ENCODE data around the gene SLC10A2.

SLC10A2 gene

GRCh38 chr13:103044056-103044455, 22.2 kb downstream of the SLC10A2 start:
- DNase-seq = no peak

DNA sequence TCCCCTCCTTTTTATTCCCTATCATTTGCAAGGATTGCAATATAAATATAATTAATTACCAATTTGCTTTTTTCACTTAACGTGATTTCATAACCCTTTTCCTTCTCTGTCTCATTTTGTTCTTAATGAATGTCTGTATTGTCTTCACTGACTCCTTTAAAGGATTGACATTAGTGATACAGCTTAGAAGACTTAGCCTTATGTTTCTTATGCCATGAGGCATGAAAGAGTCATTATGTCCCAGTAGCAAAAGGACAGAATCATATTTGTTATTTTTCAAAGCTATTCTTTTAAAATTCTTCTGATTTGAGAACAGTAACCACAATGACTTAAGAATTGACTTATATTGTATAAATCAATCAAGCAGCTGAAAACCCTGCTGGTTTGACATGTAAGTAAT, 26.2 kb downstream of the SLC10A2 start:
- no peak for DNase-seq

DNA sequence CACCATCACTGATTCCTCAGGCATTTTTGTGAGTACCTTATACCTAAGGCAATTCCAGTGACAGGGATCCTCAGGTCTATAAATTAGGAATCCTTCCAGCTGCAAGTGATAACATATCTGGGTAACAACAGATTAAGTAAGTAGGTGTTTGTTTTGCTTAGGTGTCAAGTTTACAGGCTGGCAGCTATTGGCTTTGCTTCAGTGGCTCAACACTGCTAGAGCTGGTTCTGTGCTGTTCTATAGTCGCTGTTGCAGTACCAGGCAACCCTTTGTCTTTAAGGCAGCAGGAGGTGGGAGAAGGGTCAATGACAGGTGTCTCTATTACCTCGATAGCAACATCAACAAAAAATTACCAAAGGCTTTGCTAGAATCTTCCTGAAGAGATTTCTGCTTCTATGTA, 27.0 kb downstream of the SLC10A2 start:
- no peak for DNase-seq

GRCh38 chr13:103036268-103036667, 29.9 kb downstream of the SLC10A2 start:
- DNase-seq = no peak

DNA sequence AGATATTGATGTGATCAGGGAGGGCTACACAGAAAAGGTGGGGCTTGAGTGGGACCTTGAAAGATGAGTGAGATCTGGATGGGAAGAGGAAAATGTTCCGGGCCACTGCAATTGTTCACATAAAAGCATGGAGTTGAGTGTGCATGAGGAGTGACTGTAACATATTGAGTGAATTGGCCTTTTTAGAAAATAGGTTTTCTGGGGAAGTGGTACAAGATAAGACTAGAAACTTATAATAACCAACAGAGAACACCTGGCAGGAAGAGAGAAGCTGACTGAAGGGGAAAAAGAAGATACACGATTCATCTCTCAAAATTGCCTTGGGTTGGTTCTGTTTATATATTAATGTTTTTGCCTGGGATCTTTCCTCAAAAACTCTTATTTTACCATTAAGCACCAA, 32.2 kb downstream of the SLC10A2 start:
- DNase-seq = no peak

DNA sequence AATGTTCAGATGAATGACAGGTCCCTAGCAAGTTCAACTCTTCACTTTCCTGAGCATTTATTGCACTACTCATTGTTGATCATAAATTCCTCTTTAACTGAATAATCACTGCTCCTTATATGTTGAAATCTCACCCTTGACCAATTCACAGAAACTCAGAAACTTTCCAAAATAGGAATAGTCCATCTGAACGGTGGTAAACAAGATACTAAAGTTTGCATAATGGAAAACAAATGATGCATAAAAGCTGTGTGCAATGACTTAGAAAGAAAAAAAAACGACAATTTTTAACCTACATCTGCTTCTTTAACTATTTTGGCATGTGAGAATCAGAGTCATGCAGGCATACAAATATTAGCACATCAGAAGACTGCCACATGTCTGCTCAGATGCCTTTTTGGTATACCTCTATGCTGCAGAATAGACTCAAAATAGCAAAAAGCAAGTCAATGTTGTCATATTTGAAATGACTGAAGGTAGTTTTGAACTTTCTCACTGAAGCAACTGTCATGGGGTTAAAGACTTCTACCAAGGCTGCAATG, 34.8 kb downstream of the SLC10A2 start:
- DNase-seq = no peak

GRCh38 chr13:103030776-103031175, 35.4 kb downstream of the SLC10A2 start:
- no peak for DNase-seq

DNA sequence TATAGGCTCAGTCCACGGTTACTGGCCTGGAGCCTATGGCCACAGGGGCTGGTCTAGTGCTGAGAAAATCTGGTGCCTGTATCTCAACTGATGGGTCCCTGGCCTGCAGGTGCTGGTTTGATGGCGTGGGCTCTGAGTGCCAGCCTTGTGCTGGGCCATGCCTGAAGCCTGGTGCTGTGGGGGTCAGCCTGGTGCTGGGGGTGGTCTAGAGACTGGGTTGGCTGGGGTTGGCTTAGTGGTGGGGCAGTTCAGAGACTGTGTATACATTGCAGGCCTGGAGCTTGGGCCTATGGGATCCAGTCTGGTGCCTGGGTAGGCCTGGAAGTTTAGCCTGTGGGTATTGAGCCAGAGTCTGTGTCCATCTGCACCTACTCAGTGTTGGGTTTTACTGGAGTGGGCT, 36.4 kb downstream of the SLC10A2 start:
- DNase-seq = no peak

DNA sequence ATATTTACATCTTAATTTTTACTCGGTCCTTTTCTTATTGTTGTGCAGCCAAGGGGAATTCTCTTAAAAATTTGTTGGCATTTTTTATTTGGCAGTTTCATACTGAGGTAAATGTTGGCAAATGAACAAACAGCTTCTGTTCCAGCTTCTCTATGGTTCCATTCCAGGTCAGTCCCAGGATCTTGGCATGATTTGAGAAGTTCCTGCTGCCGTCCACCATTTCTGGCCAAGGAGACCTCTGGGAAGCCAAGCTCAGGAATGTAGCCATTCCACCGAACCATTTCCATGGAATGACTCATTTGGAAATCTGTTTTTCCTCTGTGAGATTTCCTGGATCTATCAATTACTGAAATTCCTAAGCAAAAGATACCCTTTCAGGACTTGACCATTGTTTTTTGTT, 43.9 kb downstream of the SLC10A2 start:
- DNase-seq = no peak

GRCh38 chr13:103018556-103018955, 47.7 kb downstream of the SLC10A2 start:
- no peak for DNase-seq

DNA sequence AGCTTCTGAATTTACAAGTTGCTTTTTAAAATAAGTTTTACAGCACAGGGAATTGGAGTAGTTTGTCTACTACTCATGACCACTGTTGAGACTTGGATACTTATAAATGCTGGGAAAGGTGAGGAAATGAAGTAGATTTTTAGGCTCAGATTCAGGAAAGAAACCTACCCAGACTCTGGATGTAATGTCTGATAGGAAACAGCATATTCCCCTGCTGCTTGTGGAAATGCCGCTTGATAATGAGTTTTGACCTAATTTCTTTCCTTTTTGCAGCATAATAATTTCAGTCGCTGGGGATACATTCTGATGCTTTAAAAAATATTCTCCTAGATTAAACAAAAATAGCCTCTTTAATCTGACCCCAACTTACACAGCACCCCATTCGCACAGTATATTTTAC, 53.6 kb downstream of the SLC10A2 start:
- no peak for DNase-seq

DNA sequence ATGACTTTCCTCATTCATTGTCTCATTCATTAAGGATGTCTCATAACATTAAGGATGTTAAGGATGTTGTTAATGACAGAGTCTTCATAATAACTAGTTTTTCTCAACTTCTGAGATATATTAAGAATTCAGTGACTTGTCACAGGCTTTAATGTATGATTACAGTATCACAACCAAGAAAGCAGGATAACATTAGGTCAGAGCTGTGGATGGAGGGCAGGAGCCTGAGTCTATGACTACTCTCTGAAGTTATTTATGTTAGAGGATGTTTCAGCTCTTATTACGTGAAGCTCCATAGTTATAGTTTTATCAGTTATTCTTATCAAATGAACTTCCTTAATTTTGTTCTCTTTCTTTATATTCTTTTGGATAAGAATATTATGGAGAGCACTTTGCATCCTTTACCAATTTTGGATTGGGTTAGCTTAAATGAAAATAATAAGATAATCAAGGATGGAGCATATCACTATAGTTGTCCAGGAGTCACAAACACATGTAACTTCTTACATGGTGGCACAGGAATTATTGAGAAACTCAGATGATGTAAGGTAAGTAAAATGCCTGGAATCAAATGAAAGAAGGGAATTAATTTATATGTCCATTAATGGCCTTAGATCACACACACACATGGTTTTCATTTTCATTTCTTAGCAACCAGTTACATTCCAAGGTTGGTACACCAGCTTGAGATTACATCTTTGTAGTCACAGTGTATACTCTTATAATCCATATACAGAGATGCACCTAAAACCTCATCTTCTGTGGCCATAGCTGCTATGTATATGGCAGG, 57.0 kb downstream of the SLC10A2 start:
- DNase-seq = no peak

GRCh38 chr13:103007427-103007762, 58.8 kb downstream of the SLC10A2 start:
- no peak for DNase-seq

GRCh38 chr13:103006641-103007426, 59.4 kb downstream of the SLC10A2 start:
- DNase-seq = no peak

DNA sequence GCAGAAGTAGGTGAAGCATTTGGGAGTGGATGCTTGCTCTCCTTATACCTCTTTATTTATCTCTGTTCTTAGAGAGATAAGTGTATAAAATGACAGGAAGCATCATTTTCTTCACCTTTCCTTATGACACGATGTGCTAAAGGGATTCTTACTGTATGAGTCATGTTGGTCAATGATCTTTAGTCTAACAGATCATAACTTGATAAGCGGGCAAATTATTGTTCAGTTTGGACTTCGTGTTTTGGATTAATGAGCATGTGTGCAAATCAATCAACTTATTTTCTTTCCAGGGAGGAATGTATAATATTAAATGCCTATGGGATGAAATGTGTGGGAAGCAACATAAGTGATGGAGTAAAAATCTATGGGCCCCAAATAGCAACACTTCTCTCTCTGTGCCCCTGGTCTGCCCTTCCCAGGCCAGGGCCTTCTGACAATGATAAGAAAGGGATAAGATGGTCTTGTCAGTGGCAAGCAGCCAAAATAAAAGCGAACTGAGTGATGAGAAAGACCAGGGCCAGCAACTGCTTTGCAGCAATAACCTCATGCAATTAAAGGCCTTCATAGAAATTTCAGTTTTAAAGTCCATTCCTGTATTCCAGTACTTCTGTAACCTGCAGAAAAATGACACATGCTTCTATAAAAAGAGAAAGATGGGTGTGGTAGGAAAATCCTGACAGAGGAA, 61.4 kb downstream of the SLC10A2 start:
- DNase-seq = no peak

- DNase-seq = no peak
Measured at GRCh38 chr13:103003631-103004030, 62.6 kb downstream of the SLC10A2 start.

DNA sequence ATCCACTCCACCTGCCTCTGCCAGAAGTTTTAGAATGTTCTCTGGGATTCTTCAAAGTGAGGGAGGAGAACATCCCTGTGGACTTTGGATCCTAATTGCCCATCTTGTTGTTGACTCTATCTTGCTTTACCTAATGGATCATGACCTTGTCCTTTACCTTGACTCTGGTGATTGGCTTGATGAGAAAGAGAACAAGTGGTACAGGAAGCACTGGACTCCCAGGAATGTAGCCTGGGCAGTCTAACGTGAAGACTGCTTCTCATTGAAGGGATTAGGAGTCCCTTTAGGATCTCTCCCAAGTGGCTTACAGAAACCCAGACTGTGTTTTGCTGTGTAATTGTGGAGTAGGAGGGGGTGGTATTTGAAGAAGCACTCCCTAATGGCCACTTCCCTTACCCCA, 63.9 kb downstream of the SLC10A2 start:
- DNase-seq = no peak

GRCh38 chr13:103000157-103000556, 66.1 kb downstream of the SLC10A2 start:
- no peak for DNase-seq

GRCh38 chr13:102999499-102999898, 66.7 kb downstream of the SLC10A2 start:
- no peak for DNase-seq
